Measurements from ENCODE around the gene POLG2. TPM values are rescaled to one million over a fixed set of nuclear protein-coding genes. Genes with fewer than 3 reads are reported as not detected.

The POLG2 gene
- total and polyA plus RNA-seq, 11 donors: 1.4 to 8.7 (median 5.7) TPM

GRCh38 chr17:64492481-64493109 lies 4.3 kb downstream of the POLG2 start:
- peaks cover 0 to 61% (median 52%) of the 10 kb centered on the region in 9 donors for H3K36me3 ChIP-seq
- intact Hi-C loops (cut with DNase I): loop anchor here in 7 of 10 donors (5.0 to 10.0 kb wide), 5 partner anchors 70 to 188 kb away; no protein-coding TSS in a partner anchor

DNA sequence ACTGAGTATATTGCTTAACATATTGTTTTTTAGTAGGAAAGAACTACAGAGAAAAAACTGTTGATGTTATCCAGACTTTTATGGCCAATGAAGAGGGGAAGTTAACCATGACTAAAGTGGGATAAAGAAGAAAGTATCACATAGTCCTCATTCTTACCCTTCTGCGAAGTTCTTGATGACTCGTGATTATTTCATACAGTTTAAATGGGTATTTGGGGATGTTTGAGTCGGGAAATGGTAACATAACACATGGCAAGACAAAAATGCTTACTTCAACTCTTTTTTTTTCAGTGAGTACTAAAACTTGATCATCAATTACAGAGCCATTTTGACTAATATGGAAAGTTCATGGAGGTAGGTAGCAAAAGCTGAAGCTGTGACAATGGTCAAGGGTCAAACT lies 4.9 kb downstream of the POLG2 start:
- TF ChIP-seq, protein P1, sequence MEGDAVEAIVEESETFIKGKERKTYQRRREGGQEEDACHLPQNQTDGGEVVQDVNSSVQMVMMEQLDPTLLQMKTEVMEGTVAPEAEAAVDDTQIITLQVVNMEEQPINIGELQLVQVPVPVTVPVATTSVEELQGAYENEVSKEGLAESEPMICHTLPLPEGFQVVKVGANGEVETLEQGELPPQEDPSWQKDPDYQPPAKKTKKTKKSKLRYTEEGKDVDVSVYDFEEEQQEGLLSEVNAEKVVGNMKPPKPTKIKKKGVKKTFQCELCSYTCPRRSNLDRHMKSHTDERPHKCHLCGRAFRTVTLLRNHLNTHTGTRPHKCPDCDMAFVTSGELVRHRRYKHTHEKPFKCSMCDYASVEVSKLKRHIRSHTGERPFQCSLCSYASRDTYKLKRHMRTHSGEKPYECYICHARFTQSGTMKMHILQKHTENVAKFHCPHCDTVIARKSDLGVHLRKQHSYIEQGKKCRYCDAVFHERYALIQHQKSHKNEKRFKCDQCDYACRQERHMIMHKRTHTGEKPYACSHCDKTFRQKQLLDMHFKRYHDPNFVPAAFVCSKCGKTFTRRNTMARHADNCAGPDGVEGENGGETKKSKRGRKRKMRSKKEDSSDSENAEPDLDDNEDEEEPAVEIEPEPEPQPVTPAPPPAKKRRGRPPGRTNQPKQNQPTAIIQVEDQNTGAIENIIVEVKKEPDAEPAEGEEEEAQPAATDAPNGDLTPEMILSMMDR (IDR thresholded peaks at IDR 0.05): no peak
- no peak for TF ChIP-seq POLR2A (IDR thresholded peaks at IDR 0.05)
- WGBS, 4 donors: 85 to 93% (median 89%) methylated on average over 3 of the region's 3 CpGs
- ATAC-seq (no peak), DNase-seq (no peak)
- H3K36me3 ChIP-seq: peaks cover 0 to 63% (median 55%) of the 10 kb centered on the region in 9 donors
- H3K4me1 ChIP-seq: peaks cover 2 to 44% (median 19%) of the 10 kb centered on the region in 12 donors
- intact Hi-C loops (cut with DNase I): loop anchor here in 8 of 10 donors (2.0 to 10.0 kb wide), 6 partner anchors 70 to 187 kb away; no protein-coding TSS in a partner anchor
- H3K27me3 ChIP-seq: no peaks in the 10 kb centered on the region
- H3K27ac ChIP-seq: peak overlapping the region in 1 of 12 donors; percentile 4
- H3K4me3 ChIP-seq: no peak overlapping the region
- H3K9me3 ChIP-seq: no peaks in the 10 kb centered on the region

More at GRCh38 chr17:64492481-64493109, 4.3 kb downstream of the POLG2 start:
- TF ChIP-seq, protein P1 (IDR thresholded peaks at IDR 0.05): peak in 10 of 12 donors; percentile 15 to 84 (median 49)
- TF ChIP-seq POLR2A (IDR thresholded peaks at IDR 0.05): no peak
- 78 to 90% (median 82%) methylated on average over 6 of the region's 6 CpGs for WGBS, 4 donors
- H3K4me3 ChIP-seq: no peak overlapping the region
- peak overlapping the region in 1 of 12 donors; percentile 4 for H3K27ac ChIP-seq
- H3K9me3 ChIP-seq: no peaks in the 10 kb centered on the region
- no peak for ATAC-seq
- no peaks in the 10 kb centered on the region for H3K27me3 ChIP-seq
- H3K4me1 ChIP-seq: peaks cover 2 to 50% (median 24%) of the 10 kb centered on the region in 12 donors
- DNase-seq: no peak

DNA sequence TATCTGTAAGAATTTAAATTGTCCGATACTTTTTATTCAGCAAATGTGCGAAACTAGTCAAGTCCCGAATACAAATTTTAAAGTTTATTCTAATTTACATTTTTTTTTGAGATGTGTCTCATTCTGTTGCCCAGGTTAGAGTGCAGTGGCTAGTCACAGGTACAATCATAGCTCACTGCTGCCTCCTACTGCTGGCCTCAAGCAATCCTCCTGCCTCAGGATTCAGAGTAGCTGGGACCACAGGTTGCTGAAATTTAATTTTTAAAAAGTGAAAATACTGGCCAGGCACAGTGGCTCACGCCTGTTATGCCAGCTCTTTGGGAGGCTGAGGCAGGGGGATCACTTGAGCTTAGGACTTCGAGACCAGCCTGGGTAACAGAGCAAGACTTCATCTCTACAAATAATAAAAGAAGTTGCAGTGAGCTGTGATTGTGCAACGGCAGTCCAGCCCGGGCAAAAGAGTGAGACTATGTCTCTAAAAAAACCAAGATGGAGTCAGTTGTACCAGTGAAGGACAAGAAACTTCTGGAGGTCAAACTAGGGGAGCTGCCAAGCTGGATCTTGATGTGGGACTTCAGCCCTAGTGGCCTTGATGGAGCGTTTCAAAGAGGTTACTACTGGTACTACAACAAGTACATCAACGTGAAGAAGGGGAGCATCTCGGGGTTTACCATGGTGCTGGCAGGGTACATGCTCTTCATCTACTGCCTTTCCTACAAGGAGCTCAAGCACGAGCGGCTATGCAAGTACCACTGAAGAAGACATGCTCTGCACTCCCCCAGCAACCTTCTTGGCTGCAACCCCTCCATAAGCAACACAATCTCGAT lies 5.6 kb downstream of the POLG2 start:
- TF ChIP-seq POLR2A (IDR thresholded peaks at IDR 0.05): no peak
- TF ChIP-seq, protein P1 (IDR thresholded peaks at IDR 0.05): peak; percentile 22 to 67 (median 49)
- Histone ChIP-seq H3K4me3 (no peak overlapping the region), H3K36me3 (peaks cover 0 to 69% (median 56%) of the 10 kb centered on the region in 9 donors), H3K9me3 (no peaks in the 10 kb centered on the region), H3K4me1 (peaks cover 2 to 43% (median 17%) of the 10 kb centered on the region in 12 donors), H3K27ac (no peak overlapping the region), H3K27me3 (no peaks in the 10 kb centered on the region)
- intact Hi-C loops (cut with DNase I): loop anchor here in 8 of 10 donors (2.0 to 10.0 kb wide), 6 partner anchors 69 to 186 kb away; no protein-coding TSS in a partner anchor
- 90 to 94% (median 92%) methylated on average over 13 of the region's 13 CpGs for WGBS, 4 donors
- peak in 1 of 5 donors; percentile 29 for DNase-seq
- peak in 1 of 4 donors; percentile 61 for ATAC-seq

DNA sequence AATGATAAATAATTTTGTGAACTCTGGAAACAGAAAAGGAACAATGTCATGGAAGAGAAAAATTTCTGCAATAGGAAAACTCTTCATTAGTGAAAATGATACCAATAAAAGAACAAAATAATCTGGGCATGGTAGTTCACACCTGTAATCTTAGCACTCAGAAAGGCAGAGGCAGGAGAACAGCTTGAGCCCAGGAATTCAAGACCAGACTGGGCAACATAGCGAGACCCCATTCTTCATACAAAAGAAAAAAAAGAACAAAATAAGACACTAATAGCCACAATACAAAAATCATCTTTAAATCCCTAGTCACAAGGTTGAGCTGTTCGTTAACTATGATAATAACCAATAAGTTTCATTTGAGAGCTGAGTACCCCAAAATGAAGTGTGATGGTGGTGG lies 8.6 kb downstream of the POLG2 start:
- Histone ChIP-seq H3K9me3 (no peaks in the 10 kb centered on the region), H3K27ac (no peak overlapping the region), H3K4me1 (peaks cover 0 to 17% (median 0%) of the 10 kb centered on the region in 12 donors), H3K27me3 (no peaks in the 10 kb centered on the region), H3K4me3 (no peak overlapping the region), H3K36me3 (peaks cover 0 to 98% (median 79%) of the 10 kb centered on the region in 9 donors)
- 94 to 99% (median 97%) methylated on average over 2 of the region's 2 CpGs for WGBS, 4 donors
- DNase-seq: no peak
- TF ChIP-seq, protein P1 (IDR thresholded peaks at IDR 0.05): no peak
- TF ChIP-seq POLR2A (IDR thresholded peaks at IDR 0.05): no peak
- no peak for ATAC-seq
- intact Hi-C loops (cut with DNase I): loop anchor here in 2 of 10 donors (5.0 kb wide), 2 partner anchors 66 to 181 kb away; no protein-coding TSS in a partner anchor
